HG03097 (cell line): ENCODE data around the gene KLK6.

ENCODE experiments used
- ATAC-seq: cut with Tn5 transposase; IDR thresholded peaks from one replicate; pipeline ENCODE4 v1.9.1; 2021; ENCODE audit not compliant: unreplicated experiment, low FRiP score

The KLK6 gene

DNA sequence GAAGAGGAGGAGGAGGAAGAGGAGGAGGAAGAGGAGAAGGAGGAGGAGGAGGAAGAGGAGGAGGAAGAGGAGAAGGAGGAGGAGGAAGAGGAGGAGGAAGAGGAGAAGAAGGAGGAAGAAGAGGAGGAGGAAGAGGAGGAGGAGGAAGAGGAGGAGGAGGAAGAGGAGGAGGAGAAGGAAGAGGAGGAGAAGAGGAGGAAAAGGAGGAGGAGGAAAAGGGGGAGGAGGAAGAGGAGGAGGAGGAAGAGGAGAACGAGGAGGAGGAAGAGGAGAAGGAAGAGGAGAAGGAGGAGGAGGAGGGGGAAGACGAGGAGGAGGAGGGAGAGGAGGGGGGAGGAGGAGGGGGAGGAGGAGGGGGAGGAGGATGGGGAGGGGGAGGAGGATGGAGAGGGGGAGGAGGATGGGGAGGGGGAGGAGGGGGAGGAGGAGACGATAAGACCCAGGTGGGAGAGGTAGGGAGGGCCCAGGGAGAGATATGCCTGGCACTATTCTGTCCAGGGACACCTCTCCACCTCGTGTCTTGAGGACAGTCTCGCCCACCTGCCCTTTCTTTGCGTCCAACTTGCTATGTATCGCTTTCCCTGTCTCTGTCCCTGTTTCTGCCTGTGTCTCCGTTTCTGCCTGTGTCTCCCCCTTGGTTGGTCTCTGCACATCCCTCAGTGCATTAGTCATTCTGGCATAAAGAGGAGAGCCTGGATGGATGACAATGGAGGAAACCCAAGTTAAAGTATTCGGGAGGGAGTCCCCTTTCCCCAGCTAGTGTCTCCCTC, 9.5 kb downstream of the KLK6 start:
- no peak for ATAC-seq

DNA sequence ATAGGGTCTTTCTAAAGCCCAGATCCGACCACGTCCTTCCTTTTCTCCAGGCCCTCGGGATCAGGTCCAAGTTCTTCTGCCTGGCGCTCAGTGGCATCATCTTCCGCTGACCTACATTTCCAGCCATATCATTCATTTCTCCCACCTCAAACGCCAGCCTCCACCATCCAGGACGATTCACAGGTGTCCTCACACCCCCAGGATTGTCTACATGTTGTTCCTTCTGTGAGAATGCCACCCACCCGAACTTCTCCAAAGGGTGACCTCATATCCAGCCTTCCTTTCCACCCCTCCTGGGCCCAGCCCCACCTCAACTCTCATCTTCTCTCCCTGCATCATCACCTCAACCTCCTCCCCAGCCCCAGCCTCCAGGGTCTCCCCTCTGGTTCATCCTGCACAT, 11.8 kb downstream of the KLK6 start:
- ATAC-seq: no peak

DNA sequence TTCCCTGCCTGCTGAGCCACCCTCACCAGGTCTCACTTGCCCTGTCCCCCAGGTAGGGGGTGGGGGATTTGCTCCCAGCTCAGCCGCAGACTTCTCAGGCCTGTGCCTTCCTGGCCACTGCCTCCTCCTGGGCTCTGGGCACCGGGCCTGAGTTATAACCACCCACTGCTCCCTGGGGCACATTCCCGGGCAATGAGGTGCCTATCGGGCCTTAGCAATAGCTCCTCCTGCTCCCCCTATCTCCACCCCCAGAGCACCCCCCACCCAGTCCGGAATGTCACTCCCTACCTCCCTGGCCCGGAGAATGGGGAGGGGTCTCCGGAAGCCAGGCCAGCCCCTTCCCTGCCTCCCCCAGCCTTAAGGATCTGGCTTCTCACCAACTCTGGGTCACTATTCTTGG, 16.5 kb downstream of the KLK6 start, which contains the start of gene KLK5:
Gene KLK5 (minus strand): TSS at position 129 of the 400 bp plus-strand sequence. CDS start 381 bp downstream, outside the sequence.
- ATAC-seq: no peak

DNA sequence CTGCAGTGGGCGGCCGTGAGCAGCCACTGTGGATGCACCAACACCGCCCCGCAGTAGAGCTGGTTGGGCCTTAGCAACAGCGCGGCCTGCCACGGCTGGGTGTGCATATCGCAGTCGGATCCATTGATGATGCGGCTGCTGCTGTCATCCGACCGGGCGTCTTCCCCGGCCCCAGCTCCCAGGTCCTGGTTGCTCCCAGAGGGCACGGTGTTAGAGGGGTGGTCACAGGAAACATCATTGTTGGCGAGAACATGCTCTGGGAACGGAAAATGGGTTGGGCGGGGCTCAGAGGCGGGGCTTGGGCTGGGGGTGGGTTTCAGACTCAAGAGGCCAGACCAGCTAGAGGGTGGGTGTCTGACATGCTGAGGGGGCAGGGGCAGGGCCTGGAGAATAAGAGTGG, 19.5 kb downstream of the KLK6 start:
- ATAC-seq: no peak

DNA sequence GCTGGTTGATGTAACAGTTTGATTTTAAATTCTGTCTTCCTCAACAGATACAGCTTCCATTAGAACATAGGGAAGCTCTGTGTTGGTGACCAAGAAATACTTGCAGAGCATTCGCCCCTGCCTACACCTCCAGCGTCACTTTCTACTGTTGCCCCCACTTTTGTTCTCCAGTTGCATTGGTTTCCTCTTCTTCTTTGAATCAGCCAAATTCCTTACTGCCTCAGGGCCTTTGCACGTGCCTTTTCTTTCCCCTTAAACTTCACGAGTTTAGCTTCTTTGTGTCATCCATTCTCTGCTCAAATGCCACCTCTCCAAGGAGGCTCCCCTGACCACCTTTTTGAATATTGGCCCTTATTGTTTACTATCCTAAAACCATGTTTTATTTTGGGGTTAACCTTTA, 22.3 kb downstream of the KLK6 start:
- ATAC-seq: no peak

DNA sequence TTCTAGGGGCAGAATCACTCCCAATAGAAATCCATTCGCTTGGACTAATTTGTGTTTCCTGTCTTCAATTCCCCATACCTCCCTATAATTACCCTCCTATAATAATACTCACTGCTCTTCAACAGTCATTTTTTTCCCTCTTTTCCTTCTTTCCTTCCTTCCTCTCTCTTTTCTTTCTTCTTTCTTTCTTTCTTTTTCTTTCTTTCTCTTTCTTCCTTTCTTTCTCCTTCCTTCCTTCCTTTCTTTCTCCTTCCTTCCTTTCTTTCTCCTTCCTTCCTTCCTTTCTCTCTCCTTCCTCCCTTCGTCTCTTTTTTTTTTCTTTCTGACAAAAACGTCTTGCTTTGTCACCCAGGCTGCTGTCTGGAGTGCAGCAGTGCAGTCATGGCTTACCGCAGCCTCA, 24.6 kb downstream of the KLK6 start:
- ATAC-seq: no peak

DNA sequence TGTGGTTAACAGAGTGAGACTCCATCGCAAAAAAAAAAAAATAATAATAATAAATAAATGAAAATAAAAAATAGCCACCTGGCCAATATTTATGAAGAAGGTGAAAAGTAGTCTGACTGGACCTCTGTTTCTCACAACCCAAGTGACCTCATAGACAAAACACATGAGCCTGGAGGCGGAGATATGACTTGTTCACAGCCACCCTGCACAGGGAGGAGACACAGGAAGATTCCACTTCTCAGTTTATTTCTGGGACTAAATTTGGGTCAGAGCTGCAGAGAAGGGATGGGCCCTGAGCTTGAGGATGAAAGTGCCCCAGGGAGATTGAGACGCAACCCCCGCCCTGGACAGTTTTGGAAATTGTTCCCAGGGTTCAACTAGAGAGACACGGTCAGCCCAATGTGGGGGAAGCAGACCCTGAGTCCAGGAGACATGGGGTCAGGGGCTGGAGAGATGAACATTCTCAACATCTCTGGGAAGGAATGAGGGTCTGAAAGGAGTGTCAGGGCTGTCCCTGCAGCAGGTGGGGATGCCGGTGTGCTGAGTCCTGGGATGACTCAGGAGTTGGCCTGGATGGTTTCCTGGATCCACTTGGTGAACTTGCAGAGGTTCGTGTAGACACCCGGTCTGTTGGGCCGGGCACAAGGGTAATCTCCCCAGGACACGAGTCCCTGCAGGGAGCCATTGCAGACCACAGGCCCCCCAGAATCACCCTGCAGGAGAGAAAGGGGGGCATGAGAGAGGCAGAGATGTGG, 26.1 kb downstream of the KLK6 start:
- no peak for ATAC-seq

DNA sequence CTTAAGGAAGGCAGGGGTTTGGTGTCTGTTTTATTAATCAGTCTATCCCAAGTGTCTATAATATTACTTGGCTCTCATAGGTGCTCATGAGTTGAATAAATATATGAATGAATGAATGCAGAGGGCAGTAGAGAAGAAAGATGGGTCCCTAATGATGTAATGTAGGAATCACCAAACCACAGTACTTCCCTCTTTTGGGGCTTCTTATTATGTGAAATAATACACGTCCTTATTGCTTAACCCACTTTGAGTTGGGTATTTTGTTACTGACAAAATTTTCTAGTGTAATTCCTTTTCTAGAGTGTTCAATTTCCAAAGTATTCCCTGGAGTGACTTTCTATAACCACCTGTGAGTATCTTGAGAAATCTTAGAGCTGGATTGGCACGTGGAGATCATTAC, 29.8 kb downstream of the KLK6 start:
- ATAC-seq: no peak

DNA sequence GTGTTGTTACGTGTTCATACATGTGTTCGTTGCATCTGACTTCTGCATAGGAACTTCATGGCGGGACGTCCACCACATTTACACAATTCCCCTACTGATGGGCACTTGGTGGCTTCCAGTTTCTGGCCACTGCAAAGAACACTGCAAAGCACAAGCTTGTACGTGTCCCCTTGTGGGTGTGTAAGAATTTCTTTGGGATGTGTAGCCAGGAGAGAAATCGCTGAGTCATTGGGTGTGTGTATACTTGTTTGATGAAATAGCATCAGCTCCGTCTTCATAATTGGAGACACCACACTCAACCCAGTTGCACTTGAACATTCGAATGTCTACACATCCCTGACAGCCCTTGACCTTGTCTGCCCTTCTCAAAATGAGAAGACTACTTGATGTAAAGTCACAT, 35.8 kb downstream of the KLK6 start:
- ATAC-seq: no peak

DNA sequence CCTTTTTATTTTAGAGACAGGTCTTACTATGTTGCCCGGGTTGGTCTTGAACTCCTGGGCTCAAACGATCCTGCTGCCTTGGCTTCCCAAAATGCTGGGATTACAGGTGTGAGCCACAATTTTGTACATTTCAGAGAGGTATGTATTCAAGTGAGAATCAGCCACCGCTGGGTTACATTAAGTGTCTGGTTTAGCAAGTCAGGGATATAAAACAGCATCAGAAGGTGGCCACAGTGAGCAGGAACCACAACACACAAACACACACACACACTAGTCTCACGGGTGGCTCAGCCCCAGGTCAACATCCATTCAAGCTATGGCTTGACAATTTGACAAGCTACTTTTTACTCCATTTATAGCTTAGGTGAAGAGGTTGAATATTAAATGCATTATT, 36.7 kb downstream of the KLK6 start:
- no peak for ATAC-seq

DNA sequence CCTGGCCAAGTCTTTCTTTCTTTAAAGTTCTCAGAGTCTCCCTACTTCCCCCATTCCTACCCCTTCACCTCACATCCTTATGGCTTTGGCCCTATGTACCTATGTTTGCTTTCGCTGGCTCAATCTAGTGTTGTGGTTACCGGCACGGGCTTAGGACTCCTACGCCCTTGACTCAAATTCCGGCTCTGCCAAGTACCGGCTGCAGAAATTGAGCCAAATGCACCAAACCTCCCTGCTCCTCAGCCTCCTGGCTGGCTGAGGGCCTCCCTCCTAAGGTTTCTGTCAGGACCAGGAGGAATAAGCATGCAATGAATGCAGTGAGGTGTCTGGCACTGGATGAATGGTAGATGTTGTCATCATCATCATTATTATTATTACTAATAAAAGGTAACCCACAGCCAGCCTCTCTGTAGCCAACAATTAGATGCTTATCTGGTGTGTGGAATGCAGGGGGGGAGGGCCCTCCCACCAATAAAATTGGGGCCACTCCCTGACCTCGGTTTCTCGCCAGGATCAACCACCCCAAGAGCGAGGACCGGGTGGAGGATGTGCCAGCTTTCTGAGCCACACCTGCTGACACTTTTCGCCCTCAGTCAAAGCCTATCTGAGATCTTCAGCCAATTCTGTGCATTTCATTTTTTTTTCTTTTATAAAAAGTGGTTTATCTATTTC, 37.2 kb downstream of the KLK6 start:
- no peak for ATAC-seq

DNA sequence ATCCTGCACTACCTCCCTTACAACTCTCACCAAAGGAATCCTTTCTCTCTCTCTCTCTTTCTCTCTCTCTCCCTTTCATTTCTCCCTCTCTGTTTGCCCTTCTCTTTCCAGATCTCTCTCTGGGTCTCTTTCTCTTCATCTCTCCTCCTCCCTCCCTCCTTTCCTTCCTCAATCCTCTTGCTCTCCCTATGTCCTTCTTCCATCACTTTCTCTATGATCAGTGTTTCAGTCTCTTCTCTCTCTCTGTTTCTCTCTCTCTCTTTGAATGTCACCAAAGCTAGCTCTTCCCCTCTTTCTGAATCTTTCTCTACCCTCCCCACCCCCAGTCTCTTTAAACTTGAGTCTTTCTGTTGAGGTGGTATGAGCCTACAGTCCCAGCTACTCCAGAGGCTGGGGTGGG, 38.4 kb downstream of the KLK6 start:
- ATAC-seq: no peak

DNA sequence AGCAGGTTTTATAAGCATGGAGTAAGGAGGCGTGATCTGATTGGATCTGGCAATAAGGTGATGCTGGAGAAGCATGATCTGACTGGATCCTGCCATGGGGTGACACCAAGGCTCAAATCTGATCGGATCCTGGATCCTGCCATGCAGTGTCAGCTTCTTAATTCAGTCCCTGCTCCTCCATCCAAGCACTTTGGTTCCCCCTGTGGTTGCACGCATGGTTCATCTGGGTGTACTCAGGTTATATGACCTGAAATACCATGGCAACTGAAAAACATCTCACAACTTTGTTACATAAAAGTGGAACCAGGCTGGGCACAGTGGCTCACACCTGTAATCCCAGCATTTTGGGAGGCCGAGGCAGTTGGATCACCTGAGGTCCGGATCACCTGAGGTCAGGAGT, 40.6 kb downstream of the KLK6 start:
- no peak for ATAC-seq

DNA sequence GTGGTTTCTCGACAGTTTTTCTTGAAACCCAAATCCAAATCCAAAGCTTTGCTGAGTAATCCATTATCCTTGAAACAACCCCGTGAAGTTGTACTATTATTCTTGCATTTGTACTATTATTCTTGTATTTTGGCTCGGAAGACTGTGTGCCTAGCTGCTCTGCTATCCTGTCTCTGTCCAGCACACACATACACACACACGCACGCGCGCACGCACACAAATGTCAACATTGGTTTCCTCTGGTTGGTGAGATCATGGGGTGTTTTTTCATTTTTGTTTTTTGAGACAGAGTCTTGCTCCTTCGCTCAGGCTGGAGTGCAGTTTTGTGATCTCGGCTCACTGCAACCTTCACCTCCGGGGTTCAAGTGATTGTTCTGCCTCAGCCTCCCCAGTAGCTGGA, 43.2 kb downstream of the KLK6 start:
- no peak for ATAC-seq

DNA sequence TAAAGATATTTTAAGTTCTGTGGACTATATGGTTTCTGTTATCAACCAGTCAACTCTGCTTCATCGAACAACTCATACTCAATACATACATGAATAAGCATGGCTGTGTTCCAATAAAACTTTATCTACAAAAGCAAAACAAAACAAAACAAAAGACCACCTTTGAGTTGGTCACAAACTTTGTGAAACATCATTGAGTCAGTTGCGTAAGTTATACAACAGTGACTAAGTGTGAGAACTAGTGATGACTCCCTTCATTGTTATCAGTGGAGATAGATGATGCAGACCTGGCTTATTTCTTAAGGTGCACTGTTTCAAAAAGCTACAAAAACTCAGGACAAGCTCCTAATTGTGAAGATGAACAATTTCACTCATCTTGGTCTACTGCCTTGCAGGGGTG, 43.7 kb downstream of the KLK6 start:
- ATAC-seq: no peak

DNA sequence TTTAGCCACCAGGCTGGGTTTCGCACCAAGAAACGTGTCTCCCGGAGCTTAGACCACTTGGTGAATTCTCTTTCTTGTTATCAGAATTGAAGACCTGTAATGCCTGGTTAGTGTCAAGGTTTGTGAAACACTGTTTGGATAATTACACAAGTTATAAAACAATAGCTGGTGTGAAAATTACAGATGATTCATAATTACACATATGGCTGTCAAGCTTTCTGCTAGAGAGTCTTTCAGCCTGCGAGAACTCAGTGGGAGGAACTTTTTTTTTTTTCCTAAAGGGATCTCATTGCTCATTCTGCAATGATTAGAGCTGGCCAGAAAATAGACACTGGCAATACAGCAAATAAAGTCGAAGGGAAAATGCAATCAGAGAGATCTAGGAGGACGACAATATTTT, 44.8 kb downstream of the KLK6 start:
- ATAC-seq: no peak

DNA sequence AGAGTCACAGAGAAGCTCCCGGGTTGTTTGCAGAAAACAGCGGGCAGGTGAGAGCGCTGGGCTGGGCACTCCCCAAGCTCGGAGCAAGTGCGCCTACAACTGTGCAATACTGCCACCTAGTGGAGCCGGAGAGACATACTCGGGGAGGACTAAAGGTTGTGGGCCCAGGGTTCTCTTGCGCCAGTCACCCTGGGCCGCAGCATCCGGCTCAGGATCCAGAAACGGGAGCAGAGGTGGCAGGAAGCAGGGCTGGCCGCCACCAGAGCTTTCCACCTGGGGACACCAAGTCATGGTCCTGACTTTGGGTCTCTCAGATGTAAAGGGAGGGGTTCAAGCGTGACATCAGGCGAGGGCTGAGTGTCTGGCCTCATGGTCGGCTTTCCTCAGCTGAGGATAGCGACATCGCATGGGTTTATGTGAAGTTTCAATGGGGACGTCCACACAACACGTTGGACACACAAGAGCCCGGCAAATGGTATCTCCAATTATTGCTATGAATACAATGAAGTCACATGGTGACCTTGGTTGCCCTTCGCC, 47.0 kb downstream of the KLK6 start:
- peak; percentile 73 for ATAC-seq

DNA sequence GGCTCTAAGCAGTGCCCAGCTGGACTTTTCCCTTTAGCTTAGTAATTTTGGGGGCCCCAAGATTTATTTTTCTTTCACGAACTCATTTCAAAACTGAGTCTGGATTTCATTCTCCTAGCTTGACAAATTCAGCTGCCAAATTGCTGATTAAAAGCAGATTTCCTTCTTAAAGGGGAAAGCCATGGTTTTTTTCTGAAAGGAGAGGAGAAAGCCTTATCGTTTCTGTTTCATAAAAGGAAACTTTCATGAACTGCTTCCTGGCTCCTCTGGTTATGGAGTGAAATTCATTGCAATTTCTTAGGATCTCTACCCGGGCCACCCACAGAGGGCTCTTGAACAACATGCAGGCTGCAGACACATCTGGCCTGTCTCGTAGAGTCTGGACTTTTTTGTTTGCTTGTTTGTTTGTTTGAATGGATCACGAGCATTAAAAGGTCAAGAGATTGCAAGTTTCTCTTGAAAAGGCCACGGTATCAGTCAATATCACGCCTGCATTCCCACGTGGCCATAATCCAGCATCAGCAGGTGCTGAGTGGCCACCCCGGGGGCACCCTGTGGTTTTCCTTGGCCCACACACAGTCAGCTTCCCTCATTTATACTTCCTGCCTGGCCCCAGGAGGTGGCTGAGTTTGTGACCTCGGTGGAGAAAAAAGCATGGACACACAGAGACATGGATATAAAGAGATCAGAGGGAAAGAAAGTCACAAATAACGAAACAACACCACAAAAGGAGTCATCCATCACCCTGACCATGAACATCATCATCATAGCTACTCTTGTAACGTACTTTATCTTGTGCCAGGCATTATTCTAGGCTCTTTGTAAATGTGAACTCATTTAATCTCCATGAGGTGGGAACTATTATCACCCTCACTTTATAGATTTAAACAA, 47.7 kb downstream of the KLK6 start:
- ATAC-seq: peak; percentile 33

DNA sequence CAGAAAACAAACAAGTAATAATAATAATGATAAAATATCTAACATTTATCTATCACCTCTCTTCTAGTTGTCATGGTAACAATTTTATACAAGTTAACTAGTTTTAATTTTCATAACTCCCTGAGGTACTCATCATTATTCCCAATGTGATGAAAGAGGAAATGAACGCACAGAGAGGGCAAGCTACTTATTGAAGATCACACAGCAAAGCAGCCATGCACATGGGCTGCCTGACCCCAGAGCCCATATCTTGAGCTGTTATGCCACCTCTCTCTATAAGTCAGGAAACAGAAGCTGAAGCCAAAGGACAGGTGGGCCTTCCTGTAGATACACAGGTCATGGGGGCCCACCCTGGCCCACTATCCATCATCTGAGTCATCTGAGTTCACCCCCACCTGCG, 53.3 kb downstream of the KLK6 start:
- no peak for ATAC-seq
